A549 (cell line): ENCODE results near the gene TMBIM1. TPM values are rescaled to one million over a fixed set of nuclear protein-coding genes. Genes with fewer than 3 reads are reported as not detected.
"Not testable (repeated sequence)": the region's sequence is repeated elsewhere in the genome, so short reads cannot be mapped to it uniquely, and the experiment has no call there.

Source experiments
- ATAC-seq, 2 experiments: fragments of 200-7000 bp in 1 of 2; fragments of >200 bp in 1 of 2; cut with Nextera tagmentation in 1 of 2; cut with Tn5 transposase in 1 of 2; 3 replicates each; pipeline versions ENCODE4 v1.8.0 to v1.9.1; 2018 to 2020; ENCODE audit warnings: mild to moderate bottlenecking in 1 of 2, moderate library complexity in 1 of 2
- CTCF ChIA-PET: fragments of 300-600 bp; sonication (Branson Sonifier 250); formaldehyde crosslinking; extraction: SDS; loops from one replicate; lab custom pipeline; 2021; ENCODE audit warnings: antibody characterized with exemption, inconsistent platforms; lab: Yijun Ruan, JAX
- POLR2A ChIA-PET: fragments of 350-600 bp; formaldehyde crosslinking; extraction: SDS; loops from one replicate; lab custom pipeline; 2021; ENCODE audit warnings: antibody characterized with exemption, inconsistent platforms; lab: Yijun Ruan, JAX
- DNase-seq, 2 experiments: peaks; one replicate each; pipeline versions ENCODE4 v3.0.0 to v3.0.0-alpha.2; 2011 to 2016; ENCODE audit warnings: low read depth in 1 of 2, low spot score in 1 of 2
- FAIRE-seq: peaks from 2 replicates; lab custom pipeline; 2011; peaks lifted over from hg19 to GRCh38; lab: Jason Lieb, UNC
- H3K27ac ChIP-seq, 2 experiments: fragments of >200 bp; sonication (Bioruptor Twin); formaldehyde crosslinking; 3 replicates each; pipeline ENCODE4 v1.5.1; 2016 to 2017
- H3K4me1 ChIP-seq: fragments of >200 bp; sonication (Bioruptor Twin); formaldehyde crosslinking; 3 replicates; pipeline ENCODE4 v1.6.1; 2016
- H3K4me2 ChIP-seq: fragments of >200 bp; sonication (Bioruptor Twin); formaldehyde crosslinking; 3 replicates; pipeline ENCODE4 v1.6.1; 2016
- H3K4me3 ChIP-seq: fragments of >200 bp; sonication (Bioruptor Twin); formaldehyde crosslinking; 3 replicates; pipeline ENCODE4 v1.5.1; 2016
- H3K9me3 ChIP-seq: fragments of >200 bp; sonication (Bioruptor Twin); formaldehyde crosslinking; 3 replicates; pipeline ENCODE4 v1.6.1; 2016
- CBX8 ChIP-seq: fragments of 200-600 bp; sonication (generic); IDR thresholded peaks from 2 replicates; pipeline ENCODE4 v1.6.1; 2016
- CHD2 ChIP-seq: fragments of 150-350 bp; IDR thresholded peaks from 2 replicates; pipeline ENCODE4 v1.6.1; 2014; ENCODE audit warnings: low read length; ENCODE audit not compliant: partially characterized antibody
- CTCF ChIP-seq: fragments of >200 bp; sonication (Bioruptor Twin); formaldehyde crosslinking; IDR thresholded peaks from 3 replicates; pipeline ENCODE4 v1.5.1; 2016
- E2F6 ChIP-seq: IDR thresholded peaks from 2 replicates; pipeline ENCODE4 v1.6.1; 2012; ENCODE audit warnings: low read depth, borderline replicate concordance
- EHF ChIP-seq: fragments of 250-450 bp; sonication (Bioruptor Pico); IDR thresholded peaks from 2 replicates; pipeline ENCODE4 v1.5.0; 2020; ENCODE audit warnings: mild to moderate bottlenecking
- ELK1 ChIP-seq: fragments of 150-350 bp; IDR thresholded peaks from 2 replicates; pipeline ENCODE4 v1.6.1; 2014; ENCODE audit warnings: low read depth, mild to moderate bottlenecking, low read length
- FOSB ChIP-seq: fragments of 250-450 bp; sonication (Bioruptor Pico); IDR thresholded peaks from 2 replicates; pipeline ENCODE4 v1.5.0; 2020; ENCODE audit warnings: mild to moderate bottlenecking, moderate library complexity
- HES2 ChIP-seq: fragments of >200 bp; sonication (Bioruptor Twin); formaldehyde crosslinking; IDR thresholded peaks from 2 replicates; pipeline ENCODE4 v1.6.1; 2016
- HOXB13 ChIP-seq: fragments of 250-450 bp; sonication (Bioruptor Pico); IDR thresholded peaks from 2 replicates; pipeline ENCODE4 v1.5.0; 2020; ENCODE audit warnings: low read depth, mild to moderate bottlenecking, moderate library complexity
- JUNB ChIP-seq: fragments of >200 bp; sonication (Bioruptor Twin); formaldehyde crosslinking; IDR thresholded peaks from 2 replicates; pipeline ENCODE4 v1.6.1; 2016
- KDM5A ChIP-seq: fragments of 200-600 bp; sonication (generic); IDR thresholded peaks from 2 replicates; pipeline ENCODE4 v1.6.1; 2016; ENCODE audit warnings: antibody characterized with exemption, mild to moderate bottlenecking
- MAX ChIP-seq: IDR thresholded peaks from 2 replicates; pipeline ENCODE4 v1.6.1; 2012
- NPAS2 ChIP-seq: fragments of 250-450 bp; sonication (Bioruptor Pico); IDR thresholded peaks from 2 replicates; pipeline ENCODE4 v1.8.0; 2022; ENCODE audit warnings: mild to moderate bottlenecking, moderate library complexity, borderline replicate concordance
- NR3C1 ChIP-seq: fragments of >200 bp; sonication (Bioruptor Twin); formaldehyde crosslinking; IDR thresholded peaks from 3 replicates; pipeline ENCODE4 v1.6.1; 2017
- PBX3 ChIP-seq: IDR thresholded peaks from 2 replicates; pipeline ENCODE4 v1.6.1; 2012
- POLR2A ChIP-seq: IDR thresholded peaks from 2 replicates; pipeline ENCODE4 v1.6.1; 2012; ENCODE audit warnings: mild to moderate bottlenecking, low read length
- POLR2AphosphoS2 ChIP-seq: conservative IDR thresholded peaks from 2 replicates; pipeline ENCODE4 v1.6.1; 2012; ENCODE audit warnings: low read length, improper control_type of control experiment, inconsistent platforms
- RAD21 ChIP-seq, 2 experiments: fragments of >200 bp in 1 of 2; sonication (Bioruptor Twin) in 1 of 2; formaldehyde crosslinking in 1 of 2; IDR thresholded peaks in 1 of 2; conservative IDR thresholded peaks in 1 of 2; 2 replicates in 1 of 2; 3 replicates in 1 of 2; pipeline ENCODE4 v1.6.1; 2012 to 2018; ENCODE audit warnings: inconsistent platforms in 1 of 2
- SREBF2 ChIP-seq: fragments of 450-650 bp; IDR thresholded peaks from 2 replicates; pipeline ENCODE4 v1.6.1; 2014; ENCODE audit warnings: mild to moderate bottlenecking, moderate library complexity
- TP53 ChIP-seq: fragments of 250-450 bp; sonication (Bioruptor Pico); IDR thresholded peaks from 2 replicates; pipeline ENCODE4 v1.5.0; 2021; ENCODE audit warnings: mild to moderate bottlenecking, moderate library complexity
- ZC3H11A ChIP-seq: fragments of 450-650 bp; IDR thresholded peaks from 2 replicates; pipeline ENCODE4 v1.6.1; 2014; ENCODE audit warnings: antibody characterized with exemption, mild to moderate bottlenecking
- ZNF302 ChIP-seq: fragments of 250-450 bp; sonication (Bioruptor Pico); IDR thresholded peaks from 2 replicates; pipeline ENCODE4 v1.9.0; 2021; ENCODE audit warnings: inconsistent platforms, mild to moderate bottlenecking, moderate library complexity
- WGBS: methylation state at CpG from one replicate; pipeline ENCODE4 v1.1.6; 2017; ENCODE audit errors: missing lambda C conversion rate; 5-methylcytosine and 5-hydroxymethylcytosine counted together
- polyA plus RNA-seq, 4 experiments: library from polyadenylated mRNA; depleted of rRNA in 3 of 4; stranded (reverse); fragments of >200 nt; fragmentation: RNase III in 1 of 4; extraction: RNeasy Plus Mini Kit Qiagen cat#74134 plus additional on column Dnase treatment in 1 of 4; gene quantifications; 2 replicates in 3 of 4; 3 replicates in 1 of 4; pipeline ENCODE4 v1.2.3, GENCODE V29; 2011 to 2017

The TMBIM1 gene
- polyA plus RNA-seq, 2 of the 4 experiments (the other 2 are of a cell fraction): 61.4 to 70.4 TPM

GRCh38 chr2:218317303-218317630, 25.0 kb upstream of the TMBIM1 start:
- TF ChIP-seq SREBF2 (no peak), ELK1 (no peak), TP53 (CRISPR knock-in tag) (no peak), HOXB13 (CRISPR knock-in tag) (no peak), HES2 (no peak), CHD2 (no peak), NPAS2 (no peak), ZNF302 (no peak), ZC3H11A (no peak), KDM5A (no peak), RAD21 (conservative IDR thresholded peaks at IDR 0.05 in 1 of 2, IDR thresholded peaks at IDR 0.05 in 1 of 2) (no peak), CBX8 (no peak)
- no peak overlapping the region for H3K4me3 ChIP-seq
- no peak for DNase-seq
- FAIRE-seq: no peak
- WGBS: 89% methylated on average over 1 of the region's 1 CpG
- peak overlapping the region; percentile 31; the same call in 2 of the 3 replicates for H3K4me2 ChIP-seq
- H3K9me3 ChIP-seq: no peaks in the 10 kb centered on the region
- peak in 1 of 2 experiments; percentile 9; a peak in 1 of 6 replicates for ATAC-seq
- peaks cover 34% of the 10 kb centered on the region for H3K4me1 ChIP-seq
- POLR2A ChIA-PET: no interaction called here
- H3K27ac ChIP-seq: peak overlapping the region in 1 of 2 experiments; percentile 47; a peak in 3 of 6 replicates
- CTCF ChIA-PET: interaction anchor here (0.9 to 3.4 kb wide), 6 partner anchors 15 to 79 kb away, joined by 3 to 22 read pairs (median 4); partner anchors contain the start of gene CATIP

- Histone ChIP-seq H3K4me3 (no peak overlapping the region), H3K27ac (no peak overlapping the region), H3K4me2 (no peak overlapping the region), H3K4me1 (peaks cover 37% of the 10 kb centered on the region), H3K9me3 (no peaks in the 10 kb centered on the region)
- ATAC-seq: no peak
- WGBS: 84% methylated on average over 8 of the region's 8 CpGs
- no peak for FAIRE-seq
- no peak for DNase-seq
- ChIA-PET POLR2A (no interaction called here), CTCF (interaction anchor here (1.0 to 3.4 kb wide), 2 partner anchors 13 to 41 kb away, joined by 6 to 22 read pairs; partner anchors contain the start of gene CATIP)
- no peak for TF ChIP-seq POLR2AphosphoS2
- no peak for TF ChIP-seq EHF
- no peak for TF ChIP-seq HOXB13 (CRISPR knock-in tag)
These were observed 23.1 kb upstream of the TMBIM1 start for GRCh38 chr2:218315397-218315796.

GRCh38 chr2:218314764-218315163, 22.5 kb upstream of the TMBIM1 start:
- WGBS: 80% methylated on average over 4 of the region's 4 CpGs
- ATAC-seq, H3K4me3 ChIP-seq, DNase-seq, H3K4me2 ChIP-seq, H3K9me3 ChIP-seq, H3K27ac ChIP-seq, FAIRE-seq, POLR2A ChIA-PET: not testable (repeated sequence)
- peaks cover 37% of the 10 kb centered on the region for H3K4me1 ChIP-seq
- CTCF ChIA-PET: interaction anchor here (3.4 kb wide), 1 partner anchor 13 kb away, joined by 22 read pairs; no protein-coding TSS in a partner anchor

GRCh38 chr2:218313356-218313755, 21.1 kb upstream of the TMBIM1 start:
- 95% methylated on average over 1 of the region's 1 CpG for WGBS
- ATAC-seq (no peak), FAIRE-seq (no peak), DNase-seq (no peak)
- ChIA-PET CTCF (interaction anchor here (0.9 kb wide), 2 partner anchors 12 to 21 kb away, joined by 3 to 5 read pairs; partner anchors contain the start of gene TMBIM1), POLR2A (no interaction called here)
- H3K9me3 ChIP-seq: no peaks in the 10 kb centered on the region
- H3K27ac ChIP-seq: no peak overlapping the region; a peak in 1 of 6 replicates
- H3K4me2 ChIP-seq: no peak overlapping the region
- H3K4me1 ChIP-seq: peaks cover 37% of the 10 kb centered on the region
- TF ChIP-seq SREBF2 (no peak), POLR2A (no peak), FOSB (no peak)
- no peak overlapping the region for H3K4me3 ChIP-seq

GRCh38 chr2:218312267-218312756, 20.0 kb upstream of the TMBIM1 start:
- peak in 1 of 2 experiments; percentile 83; a peak in 3 of 6 replicates for ATAC-seq
- Histone ChIP-seq H3K9me3 (no peaks in the 10 kb centered on the region), H3K4me3 (no peak overlapping the region), H3K4me2 (peak overlapping the region; percentile 1; the same call in 1 of the 3 replicates), H3K27ac (no peak overlapping the region), H3K4me1 (peaks cover 35% of the 10 kb centered on the region)
- no peak for FAIRE-seq
- POLR2A ChIA-PET: no interaction called here
- 28% methylated on average over 2 of the region's 2 CpGs for WGBS
- CTCF ChIA-PET: interaction anchor here (0.6 to 1.0 kb wide), 6 partner anchors 10 to 82 kb away, joined by 3 to 5 read pairs (median 4); partner anchors contain the start of gene TMBIM1
- DNase-seq: peak in 1 of 2 experiments; percentile 63
- TF ChIP-seq MAX (no peak), CBX8 (no peak), HES2 (no peak), NR3C1 (no peak), PBX3 (no peak), TP53 (CRISPR knock-in tag) (no peak), JUNB (no peak), NPAS2 (no peak), E2F6 (no peak), CTCF (no peak)
